ENCODE measurements around the gene REL.

DNA sequence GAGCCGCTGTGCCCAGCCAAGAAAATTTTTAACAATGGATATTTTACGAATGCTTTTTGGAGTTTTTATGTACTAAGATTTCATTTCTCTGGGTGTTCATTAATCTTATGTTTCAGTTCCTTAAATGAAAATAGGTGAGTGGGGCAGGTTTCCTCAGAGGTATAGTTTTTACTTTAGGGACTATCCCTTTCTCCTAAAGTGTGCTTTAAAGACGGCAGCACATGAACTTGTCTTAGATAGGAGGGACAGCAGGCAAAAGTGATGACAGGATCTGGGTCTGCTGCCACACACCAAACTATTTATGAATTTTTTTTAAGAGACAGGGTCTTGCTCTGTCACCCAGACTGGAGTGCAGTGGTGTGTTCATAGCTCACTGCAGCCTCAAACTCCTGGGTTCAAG lies 8.0 kb upstream of the REL start:
- TF ChIP-seq CTCF (conservative IDR thresholded peaks at IDR 0.05; ENCODE audit: low read depth, low read length) (no peak), EZH2 (IDR thresholded peaks at IDR 0.05; ENCODE audit: borderline replicate concordance, low read depth, low read length, poor library complexity, severe bottlenecking) (no peak)

Measured in A673 (cell line).